GM12864 (cell line): ENCODE measurements around the gene LRRC63.
A peak's percentile ranks its signal among the peaks of the same experiment; 100 is the strongest.

ENCODE experiments used
- DNase-seq: peaks from one replicate; pipeline ENCODE4 v3.0.0-alpha.2; 2011; ENCODE audit warnings: low read depth
- H3K4me3 ChIP-seq: 2 replicates; pipeline ENCODE4 v1.5.1; 2011; ENCODE audit warnings: mild to moderate bottlenecking, low read depth, low read length, control low read depth
- TF ChIP-seq, protein P1 (sequence below): IDR thresholded peaks from 2 replicates; pipeline ENCODE4 v1.5.1; 2011; ENCODE audit warnings: low read depth, mild to moderate bottlenecking, moderate library complexity, low read length, control low read depth, inconsistent platforms; ENCODE audit errors: missing control alignments

LRRC63 gene

GRCh38 chr13:46181840-46182490 is 29.8 kb upstream of the LRRC63 start, which contains the start of gene LCP1:
TSS of gene LCP1 (minus strand) at chr13:46182177. CDS start at chr13:46159662, 22,515 bp downstream.
- TF ChIP-seq, protein P1, sequence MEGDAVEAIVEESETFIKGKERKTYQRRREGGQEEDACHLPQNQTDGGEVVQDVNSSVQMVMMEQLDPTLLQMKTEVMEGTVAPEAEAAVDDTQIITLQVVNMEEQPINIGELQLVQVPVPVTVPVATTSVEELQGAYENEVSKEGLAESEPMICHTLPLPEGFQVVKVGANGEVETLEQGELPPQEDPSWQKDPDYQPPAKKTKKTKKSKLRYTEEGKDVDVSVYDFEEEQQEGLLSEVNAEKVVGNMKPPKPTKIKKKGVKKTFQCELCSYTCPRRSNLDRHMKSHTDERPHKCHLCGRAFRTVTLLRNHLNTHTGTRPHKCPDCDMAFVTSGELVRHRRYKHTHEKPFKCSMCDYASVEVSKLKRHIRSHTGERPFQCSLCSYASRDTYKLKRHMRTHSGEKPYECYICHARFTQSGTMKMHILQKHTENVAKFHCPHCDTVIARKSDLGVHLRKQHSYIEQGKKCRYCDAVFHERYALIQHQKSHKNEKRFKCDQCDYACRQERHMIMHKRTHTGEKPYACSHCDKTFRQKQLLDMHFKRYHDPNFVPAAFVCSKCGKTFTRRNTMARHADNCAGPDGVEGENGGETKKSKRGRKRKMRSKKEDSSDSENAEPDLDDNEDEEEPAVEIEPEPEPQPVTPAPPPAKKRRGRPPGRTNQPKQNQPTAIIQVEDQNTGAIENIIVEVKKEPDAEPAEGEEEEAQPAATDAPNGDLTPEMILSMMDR: no peak
- H3K4me3 ChIP-seq: peak within 1 kb of the TSS; percentile 92
- DNase-seq: peak; percentile 97

DNA sequence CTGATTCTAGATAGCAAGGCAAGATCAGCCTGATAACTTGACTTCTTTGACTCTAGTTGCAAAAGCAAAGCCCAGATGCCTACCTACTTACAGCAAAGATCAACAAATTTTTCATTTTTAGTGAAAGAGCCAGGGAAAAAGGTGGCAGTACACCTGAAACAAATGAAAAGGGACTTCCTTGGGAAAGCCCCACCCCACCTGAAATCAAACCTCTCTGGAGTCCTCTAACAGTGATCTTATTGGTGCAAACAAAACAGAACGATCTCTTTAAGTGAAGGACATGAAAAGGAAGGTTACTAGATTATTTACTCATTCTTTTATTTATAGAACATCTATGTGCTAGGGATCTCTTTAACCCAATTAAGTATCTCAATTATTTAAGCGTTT is 29.2 kb upstream of the LRRC63 start:
- H3K4me3 ChIP-seq: peak overlapping the region; percentile 92
- TF ChIP-seq, protein P1: no peak
- no peak for DNase-seq

DNA sequence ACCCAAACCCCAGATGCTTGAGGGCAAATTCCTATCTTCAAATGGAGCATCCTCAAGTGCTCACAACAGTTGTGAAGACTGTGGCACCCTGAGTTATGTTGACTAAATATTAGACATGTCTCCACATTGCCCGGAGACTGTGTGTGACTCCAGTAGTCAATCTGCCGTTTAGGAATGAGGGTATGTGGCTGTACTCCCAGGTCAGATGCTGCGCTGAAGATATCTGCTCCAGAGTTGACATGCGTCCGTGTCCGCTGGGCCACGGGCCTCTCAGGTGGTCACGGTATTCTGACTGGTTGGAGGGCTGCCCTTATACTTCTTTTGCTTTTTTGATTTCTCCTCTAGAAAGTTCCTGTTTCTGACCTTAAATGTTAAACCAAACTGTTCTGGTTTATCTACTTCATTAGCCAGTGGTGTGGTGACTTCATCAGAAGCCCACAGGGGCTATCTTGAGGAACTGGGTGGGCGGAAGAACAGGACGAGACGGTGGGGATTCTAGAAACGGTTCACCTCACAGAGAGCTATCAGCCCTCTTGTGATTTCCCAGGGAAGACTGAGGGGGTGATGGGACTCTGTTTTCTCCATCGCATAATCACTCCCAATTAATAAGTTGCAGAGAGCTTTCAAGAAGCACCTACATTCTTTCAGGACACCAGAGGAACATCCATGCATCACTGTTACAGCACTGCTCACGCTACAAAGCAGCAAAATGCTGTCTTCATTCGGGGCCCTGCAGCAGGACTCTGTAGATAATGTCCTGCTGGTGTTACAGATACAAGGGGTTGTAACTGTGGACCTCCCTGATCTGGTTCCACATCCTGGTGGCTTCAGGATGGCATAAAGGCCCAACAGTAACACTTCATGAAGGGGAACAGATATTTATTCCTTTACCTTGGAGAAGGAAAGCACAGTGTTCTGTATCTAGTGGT is 28.4 kb upstream of the LRRC63 start:
- H3K4me3 ChIP-seq: peak overlapping the region; percentile 92
- no peak for DNase-seq
- TF ChIP-seq, protein P1: no peak

- peak; percentile 73 for DNase-seq
- peak overlapping the region; percentile 92 for H3K4me3 ChIP-seq
- TF ChIP-seq, protein P1: peak; percentile 91
Observed at GRCh38 chr13:46184277-46184699, 27.4 kb upstream of the LRRC63 start.

GRCh38 chr13:46185634-46186033 is 26.1 kb upstream of the LRRC63 start:
- TF ChIP-seq, protein P1: no peak
- no peak for DNase-seq
- H3K4me3 ChIP-seq: no peak overlapping the region

DNA sequence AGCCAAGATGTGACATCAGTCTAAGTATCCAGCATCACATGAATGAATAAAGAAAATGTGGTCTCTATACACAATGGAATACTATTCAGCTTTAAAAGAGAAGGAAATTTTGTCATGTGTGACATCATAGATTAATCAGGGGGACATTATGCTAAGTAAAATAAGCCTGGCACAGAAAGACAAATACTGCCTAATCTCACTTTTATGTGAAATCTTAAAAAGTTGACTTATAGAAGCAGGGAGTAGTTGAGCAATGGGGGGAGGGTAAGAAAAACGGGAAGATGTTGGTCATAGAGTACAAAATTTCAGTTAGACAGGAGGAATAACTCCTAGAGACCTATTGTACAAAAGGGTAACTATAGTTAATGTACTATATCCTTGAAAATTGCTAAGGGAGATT is 19.3 kb upstream of the LRRC63 start:
- H3K4me3 ChIP-seq: no peak overlapping the region
- TF ChIP-seq, protein P1: no peak
- no peak for DNase-seq

- no peak overlapping the region for H3K4me3 ChIP-seq
- DNase-seq: no peak
- TF ChIP-seq, protein P1: no peak
Observed at GRCh38 chr13:46195016-46195415, 16.7 kb upstream of the LRRC63 start.
